Suprapubic skin (tissue), 4 donors: ENCODE results near the gene FAM131B. TPM values are rescaled to one million over a fixed set of nuclear protein-coding genes. Genes with fewer than 3 reads are reported as not detected.
A peak's percentile ranks its signal among the peaks of the same experiment; 100 is the strongest.

Experiments
- DNase-seq, 2 donors: peaks; one replicate each; pipeline ENCODE4 v3.0.0-alpha.2; 2019; ENCODE audit warnings: low spot score in 2 of 2
- H3K27ac ChIP-seq: fragments of 200-600 bp; sonication (generic); one replicate; pipeline ENCODE4 v1.5.1; 2019
- H3K27me3 ChIP-seq: fragments of 200-600 bp; sonication (generic); one replicate; pipeline ENCODE4 v1.5.1; 2019
- H3K36me3 ChIP-seq: fragments of 200-600 bp; sonication (generic); one replicate; pipeline ENCODE4 v1.5.1; 2019
- H3K4me1 ChIP-seq: fragments of 200-600 bp; sonication (generic); one replicate; pipeline ENCODE4 v1.5.1; 2019
- H3K4me3 ChIP-seq: fragments of 200-600 bp; sonication (generic); one replicate; pipeline ENCODE4 v1.5.1; 2019; ENCODE audit warnings: mild to moderate bottlenecking
- H3K9me3 ChIP-seq: fragments of 200-600 bp; sonication (generic); one replicate; pipeline ENCODE4 v1.5.1; 2019
- CTCF ChIP-seq, 2 donors: fragments of 200-600 bp in 1 of 2; fragments of 450-650 bp in 1 of 2; sonication (generic) in 1 of 2; IDR thresholded peaks; one replicate each; pipeline ENCODE4 v1.5.1; 2016 to 2019; ENCODE audit warnings: antibody characterized with exemption in 2 of 2, mild to moderate bottlenecking in 1 of 2, moderate library complexity in 1 of 2
- EP300 ChIP-seq: sonication (generic); formaldehyde crosslinking; IDR thresholded peaks from one replicate; pipeline ENCODE4 v1.6.1; 2017; ENCODE audit warnings: antibody characterized with exemption
- POLR2A ChIP-seq, 2 donors: fragments of 450-650 bp; IDR thresholded peaks; one replicate each; pipeline ENCODE4 v1.6.1; 2017; ENCODE audit warnings: antibody characterized with exemption in 2 of 2, mild to moderate bottlenecking in 2 of 2, moderate library complexity in 2 of 2
- POLR2AphosphoS5 ChIP-seq, 3 donors: sonication (generic); formaldehyde crosslinking; IDR thresholded peaks; one replicate each; pipeline ENCODE4 v1.6.1; 2017; ENCODE audit warnings: antibody characterized with exemption in 3 of 3
- WGBS: methylation state at CpG from one replicate; pipeline ENCODE4 v1.1.5; 2018; 5-methylcytosine and 5-hydroxymethylcytosine counted together
- total RNA-seq, 4 donors: library from RNA; depleted of rRNA; stranded (reverse); fragments of >200 nt; gene quantifications; one replicate each; pipeline ENCODE4 v1.1.0, GENCODE V29; 2016

The FAM131B gene
- total RNA-seq, 4 donors from 2014 or later: 0.13 to 0.40 (median 0.19) TPM; not detected in 1

GRCh38 chr7:143380646-143381426 lies 18.3 kb upstream of the FAM131B start, which contains the start of gene ZYX:
Gene ZYX, plus strand, starts transcription at chr7:143381345. Its CDS starts 227 bp downstream, at chr7:143381572.
- DNase-seq: peak; percentile 96 to 97
- 2% methylated on average over 12 of the region's 72 CpGs for WGBS
- H3K4me1 ChIP-seq: peaks cover 58% of the 10 kb centered on the region

GRCh38 chr7:143380260-143380645 lies 17.7 kb upstream of the FAM131B start:
- no peaks in the 10 kb centered on the region for H3K9me3 ChIP-seq
- peaks cover 54% of the 10 kb centered on the region for H3K4me1 ChIP-seq
- TF ChIP-seq CTCF (IDR thresholded peaks at IDR 0.05): peak; percentile 81 to 85
- TF ChIP-seq POLR2AphosphoS5 (IDR thresholded peaks at IDR 0.05): no peak
- no peaks in the 10 kb centered on the region for H3K36me3 ChIP-seq
- H3K27ac ChIP-seq: peak overlapping the region; percentile 95
- 0% methylated on average over 14 of the region's 35 CpGs for WGBS
- H3K27me3 ChIP-seq: no peaks in the 10 kb centered on the region
- DNase-seq: peak; percentile 92
- peak overlapping the region; percentile 74 for H3K4me3 ChIP-seq

More at GRCh38 chr7:143380646-143381426, 18.3 kb upstream of the FAM131B start, which contains the start of gene ZYX:
- Histone ChIP-seq H3K9me3 (no peaks in the 10 kb centered on the region), H3K27me3 (no peaks in the 10 kb centered on the region), H3K36me3 (no peaks in the 10 kb centered on the region), H3K4me3 (peak within 1 kb of the TSS; percentile 74), H3K27ac (peak within 1 kb of the TSS; percentile 95)
- TF ChIP-seq EP300 (peak; percentile 32), CTCF (IDR thresholded peaks at IDR 0.05) (no peak), POLR2AphosphoS5 (IDR thresholded peaks at IDR 0.05) (peak in 1 of 3 donors; percentile 1), POLR2A (IDR thresholded peaks at IDR 0.05) (peak in 1 of 2 donors; percentile 58)

- Histone ChIP-seq H3K27ac (peak overlapping the region; percentile 95), H3K4me3 (peak overlapping the region; percentile 74), H3K4me1 (peaks cover 49% of the 10 kb centered on the region), H3K27me3 (no peaks in the 10 kb centered on the region), H3K9me3 (no peaks in the 10 kb centered on the region), H3K36me3 (no peaks in the 10 kb centered on the region)
- no peak for DNase-seq
- WGBS: 25% methylated on average over 15 of the region's 15 CpGs
- no peak for TF ChIP-seq POLR2AphosphoS5 (IDR thresholded peaks at IDR 0.05)
- TF ChIP-seq EP300: no peak
- no peak for TF ChIP-seq POLR2A (IDR thresholded peaks at IDR 0.05)
- TF ChIP-seq CTCF (IDR thresholded peaks at IDR 0.05): no peak
These were observed 17.2 kb upstream of the FAM131B start for GRCh38 chr7:143379611-143380259.

GRCh38 chr7:143376396-143376795 lies 13.9 kb upstream of the FAM131B start:
- no peak overlapping the region for H3K4me3 ChIP-seq
- no peaks in the 10 kb centered on the region for H3K36me3 ChIP-seq
- H3K4me1 ChIP-seq: peaks cover 17% of the 10 kb centered on the region
- TF ChIP-seq CTCF (IDR thresholded peaks at IDR 0.05): no peak
- TF ChIP-seq POLR2AphosphoS5 (IDR thresholded peaks at IDR 0.05): no peak
- TF ChIP-seq EP300: no peak
- no peak for TF ChIP-seq POLR2A (IDR thresholded peaks at IDR 0.05)
- 75% methylated on average over 5 of the region's 5 CpGs for WGBS
- no peak for DNase-seq
- no peaks in the 10 kb centered on the region for H3K9me3 ChIP-seq
- no peak overlapping the region for H3K27ac ChIP-seq
- no peaks in the 10 kb centered on the region for H3K27me3 ChIP-seq
